Osteoblast (primary cell): ENCODE measurements around the gene MYLK2. TPM values are rescaled to one million over a fixed set of nuclear protein-coding genes. Genes with fewer than 3 reads are reported as not detected.

Source experiments
- DNase-seq: peaks from one replicate; pipeline ENCODE4 v3.0.0; 2011; ENCODE audit warnings: low spot score, mixed read lengths; ENCODE audit not compliant: insufficient read length; ENCODE audit errors: missing footprints
- H2AFZ ChIP-seq: 2 replicates; pipeline ENCODE4 v1.6.0; 2011; ENCODE audit warnings: mild to moderate bottlenecking, low read length
- H3K27ac ChIP-seq: 2 replicates; pipeline ENCODE4 v1.5.1; 2011; ENCODE audit warnings: mild to moderate bottlenecking, low read depth, low read length, moderate library complexity
- H3K27me3 ChIP-seq: 2 replicates; pipeline ENCODE4 v1.6.0; 2012; ENCODE audit warnings: mild to moderate bottlenecking, control low read depth, inconsistent platforms, low read length, moderate library complexity; ENCODE audit not compliant: insufficient read depth
- H3K36me3 ChIP-seq: 2 replicates; pipeline ENCODE4 v1.5.1; 2011; ENCODE audit warnings: mild to moderate bottlenecking, low read length, control low read depth, moderate library complexity; ENCODE audit not compliant: insufficient read depth
- H3K4me1 ChIP-seq: 2 replicates; pipeline ENCODE4 v1.5.1; 2011; ENCODE audit warnings: mild to moderate bottlenecking, low read length, control low read depth, moderate library complexity; ENCODE audit not compliant: insufficient read depth
- H3K4me2 ChIP-seq: 2 replicates; pipeline ENCODE4 v1.6.0; 2011; ENCODE audit warnings: mild to moderate bottlenecking, low read length; ENCODE audit not compliant: insufficient read depth
- H3K4me3 ChIP-seq: fragments of 200-600 bp; sonication (generic); 3 replicates; pipeline ENCODE4 v1.5.1; 2012; ENCODE audit warnings: mild to moderate bottlenecking, low read length, inconsistent platforms; ENCODE audit not compliant: insufficient read depth
- H3K79me2 ChIP-seq: 2 replicates; pipeline ENCODE4 v1.6.0; 2012; ENCODE audit warnings: mild to moderate bottlenecking, low read length, control low read depth, inconsistent platforms; ENCODE audit not compliant: insufficient read depth
- H3K9me3 ChIP-seq: 2 replicates; pipeline ENCODE4 v1.5.1; 2011; ENCODE audit warnings: low read depth, low read length, control low read depth
- H4K20me1 ChIP-seq: 2 replicates; pipeline ENCODE4 v1.6.0; 2012; ENCODE audit warnings: mild to moderate bottlenecking, low read length, control low read depth; ENCODE audit not compliant: insufficient read depth
- total RNA-seq: library from RNA; depleted of rRNA; stranded (reverse); fragments of >200 nt; gene quantifications from 2 replicates; pipeline ENCODE4 v1.2.3, GENCODE V29; 2012
- TF ChIP-seq, protein P1 (sequence below): IDR thresholded peaks from 2 replicates; pipeline ENCODE4 v1.5.1; 2011; ENCODE audit warnings: mild to moderate bottlenecking, low read depth, low read length, moderate library complexity; ENCODE audit errors: extremely low read depth

MYLK2 gene
- total RNA-seq, 1 donor: 0.36 TPM

DNA sequence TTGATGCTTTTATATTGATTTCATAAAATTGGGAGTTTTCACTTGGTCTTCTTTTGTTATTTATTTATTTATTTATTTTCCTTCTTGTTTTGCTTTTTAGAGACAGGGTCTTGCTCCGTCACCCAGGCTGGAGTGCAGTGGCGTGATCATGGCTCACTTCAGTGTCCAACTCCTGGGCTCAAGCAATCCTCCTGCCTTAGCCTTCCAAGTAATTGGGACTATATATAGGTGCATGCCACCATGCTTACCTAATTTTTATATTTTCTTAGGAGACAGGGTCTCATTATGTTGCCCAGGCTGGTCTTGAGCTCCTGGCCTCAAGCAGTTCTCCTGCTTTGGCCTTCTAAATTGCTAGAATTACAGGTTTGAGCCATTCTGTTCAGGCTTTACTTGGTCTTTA, 38.3 kb upstream of the MYLK2 start:
- no peak overlapping the region for H3K4me2 ChIP-seq
- H3K27me3 ChIP-seq: no peaks in the 10 kb centered on the region
- H3K4me3 ChIP-seq: no peak overlapping the region
- H3K27ac ChIP-seq: no peak overlapping the region
- H3K4me1 ChIP-seq: peaks cover 4% of the 10 kb centered on the region
- H3K9me3 ChIP-seq: no peaks in the 10 kb centered on the region
- DNase-seq: no peak
- peaks cover 68% of the 10 kb centered on the region for H3K36me3 ChIP-seq
- peaks cover 17% of the 10 kb centered on the region for H3K79me2 ChIP-seq
- H2AFZ ChIP-seq: no peak overlapping the region
- TF ChIP-seq, protein P1, sequence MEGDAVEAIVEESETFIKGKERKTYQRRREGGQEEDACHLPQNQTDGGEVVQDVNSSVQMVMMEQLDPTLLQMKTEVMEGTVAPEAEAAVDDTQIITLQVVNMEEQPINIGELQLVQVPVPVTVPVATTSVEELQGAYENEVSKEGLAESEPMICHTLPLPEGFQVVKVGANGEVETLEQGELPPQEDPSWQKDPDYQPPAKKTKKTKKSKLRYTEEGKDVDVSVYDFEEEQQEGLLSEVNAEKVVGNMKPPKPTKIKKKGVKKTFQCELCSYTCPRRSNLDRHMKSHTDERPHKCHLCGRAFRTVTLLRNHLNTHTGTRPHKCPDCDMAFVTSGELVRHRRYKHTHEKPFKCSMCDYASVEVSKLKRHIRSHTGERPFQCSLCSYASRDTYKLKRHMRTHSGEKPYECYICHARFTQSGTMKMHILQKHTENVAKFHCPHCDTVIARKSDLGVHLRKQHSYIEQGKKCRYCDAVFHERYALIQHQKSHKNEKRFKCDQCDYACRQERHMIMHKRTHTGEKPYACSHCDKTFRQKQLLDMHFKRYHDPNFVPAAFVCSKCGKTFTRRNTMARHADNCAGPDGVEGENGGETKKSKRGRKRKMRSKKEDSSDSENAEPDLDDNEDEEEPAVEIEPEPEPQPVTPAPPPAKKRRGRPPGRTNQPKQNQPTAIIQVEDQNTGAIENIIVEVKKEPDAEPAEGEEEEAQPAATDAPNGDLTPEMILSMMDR: no peak
- H4K20me1 ChIP-seq: no peaks in the 10 kb centered on the region

DNA sequence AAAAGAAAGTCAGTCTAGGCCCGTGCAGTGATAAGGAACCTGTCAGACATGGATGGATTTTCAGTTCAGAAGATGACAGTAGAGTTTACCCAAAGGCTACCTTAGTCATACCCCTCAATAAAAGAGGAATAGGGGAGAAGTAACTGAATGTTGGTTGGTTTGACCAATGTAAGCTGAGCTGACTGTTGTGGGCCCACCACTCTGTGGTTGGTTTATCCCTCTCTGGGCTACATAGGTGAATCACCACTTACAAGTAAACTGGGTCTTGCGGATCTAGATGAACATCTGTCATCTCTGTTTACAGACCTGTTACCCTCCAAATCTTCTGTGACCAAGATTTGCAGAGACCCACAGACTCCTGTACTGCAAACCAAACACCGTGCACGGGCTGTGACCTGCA, 37.2 kb upstream of the MYLK2 start:
- Histone ChIP-seq H2AFZ (no peak overlapping the region), H3K27me3 (no peaks in the 10 kb centered on the region), H3K79me2 (peaks cover 21% of the 10 kb centered on the region), H3K27ac (no peak overlapping the region), H3K4me3 (no peak overlapping the region), H4K20me1 (no peaks in the 10 kb centered on the region), H3K36me3 (peaks cover 72% of the 10 kb centered on the region), H3K4me2 (no peak overlapping the region), H3K4me1 (peaks cover 4% of the 10 kb centered on the region), H3K9me3 (no peaks in the 10 kb centered on the region)
- DNase-seq: no peak
- TF ChIP-seq, protein P1: no peak

DNA sequence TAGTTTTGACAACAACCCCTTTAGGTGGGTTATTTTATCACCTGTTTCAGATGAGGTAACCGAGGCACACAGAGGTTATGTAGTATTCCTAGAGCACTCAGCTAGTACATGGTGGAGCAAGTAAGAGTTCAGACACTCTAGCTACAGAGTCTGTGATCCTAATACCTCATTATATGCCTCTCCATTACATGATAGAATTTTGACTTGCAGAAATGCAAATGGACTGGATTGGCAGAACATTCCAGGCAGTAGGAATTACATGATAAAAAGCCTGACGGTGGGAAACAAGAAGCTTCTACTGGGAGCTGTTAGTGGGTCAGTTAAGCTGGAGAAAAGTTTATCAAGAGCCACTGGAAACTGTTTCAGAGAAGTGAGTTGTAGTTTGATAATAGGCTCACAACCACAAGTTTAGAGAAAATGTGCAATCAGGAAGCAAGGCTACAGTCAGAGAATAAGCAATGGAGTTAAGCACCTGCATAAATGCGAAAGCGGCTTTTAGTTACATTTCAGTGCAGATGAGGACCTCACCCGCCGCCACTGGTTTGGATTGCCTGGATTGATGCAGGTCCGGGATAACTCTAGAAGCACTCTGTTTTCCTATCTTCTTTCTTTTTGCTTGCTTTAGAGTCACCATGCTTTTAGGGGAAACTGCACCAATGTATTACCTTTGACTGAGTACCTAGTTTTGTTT, 34.7 kb upstream of the MYLK2 start:
- Histone ChIP-seq H3K79me2 (peaks cover 18% of the 10 kb centered on the region), H3K9me3 (no peaks in the 10 kb centered on the region), H3K27ac (no peak overlapping the region), H4K20me1 (no peaks in the 10 kb centered on the region), H3K4me1 (peaks cover 17% of the 10 kb centered on the region), H2AFZ (no peak overlapping the region), H3K4me3 (no peak overlapping the region), H3K4me2 (no peak overlapping the region), H3K36me3 (peaks cover 48% of the 10 kb centered on the region), H3K27me3 (no peaks in the 10 kb centered on the region)
- no peak for DNase-seq
- TF ChIP-seq, protein P1: no peak

DNA sequence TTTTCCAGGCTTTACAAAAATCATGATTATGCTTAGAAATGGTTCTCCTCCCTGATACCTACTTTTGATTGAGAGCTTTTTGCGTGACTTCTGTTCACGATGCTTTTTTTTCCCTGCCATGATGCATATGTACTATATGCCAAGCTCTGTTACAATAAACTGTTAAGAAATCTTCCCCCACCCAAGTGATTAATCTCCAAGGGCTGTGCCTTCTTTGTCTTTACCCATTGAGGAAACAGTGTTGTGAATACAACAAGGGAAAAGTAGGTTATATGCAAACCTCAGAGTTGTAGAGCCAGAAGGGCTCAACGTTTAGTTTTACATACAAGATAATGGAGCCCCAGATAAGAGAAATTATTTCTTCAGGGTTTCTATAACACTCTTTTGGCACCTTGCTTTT, 34.1 kb upstream of the MYLK2 start:
- H3K4me1 ChIP-seq: peaks cover 22% of the 10 kb centered on the region
- no peaks in the 10 kb centered on the region for H4K20me1 ChIP-seq
- H3K27me3 ChIP-seq: no peaks in the 10 kb centered on the region
- H2AFZ ChIP-seq: no peak overlapping the region
- no peaks in the 10 kb centered on the region for H3K9me3 ChIP-seq
- peaks cover 18% of the 10 kb centered on the region for H3K79me2 ChIP-seq
- H3K4me2 ChIP-seq: no peak overlapping the region
- no peak for DNase-seq
- no peak overlapping the region for H3K27ac ChIP-seq
- TF ChIP-seq, protein P1: no peak
- no peak overlapping the region for H3K4me3 ChIP-seq
- H3K36me3 ChIP-seq: peaks cover 50% of the 10 kb centered on the region
